HUDEP-2 (cell line): Measurements from ENCODE around the gene PLEKHG5.
"Not testable (repeated sequence)": the region's sequence is repeated elsewhere in the genome, so short reads cannot be mapped to it uniquely, and the experiment has no call there.

Experiments
- DNase-seq, 76 experiments: peaks; one replicate each; lab custom pipeline; 2025; ENCODE audit not compliant: unreplicated experiment in 76 of 76; lab: John Stamatoyannopoulos, UW

The PLEKHG5 gene

GRCh38 chr1:6497867-6498575 is 6.6 kb upstream of the PLEKHG5 start:
- DNase-seq = no peak

- peak in 1 of 76 experiments; percentile 12 for DNase-seq
Observed at GRCh38 chr1:6497215-6497866, 5.9 kb upstream of the PLEKHG5 start.

- DNase-seq = no peak
Observed at GRCh38 chr1:6496890-6497214, 5.4 kb upstream of the PLEKHG5 start.

GRCh38 chr1:6496365-6496721 is 4.9 kb upstream of the PLEKHG5 start:
- peak in 1 of 76 experiments; percentile 11 for DNase-seq

- DNase-seq = no peak
Observed at GRCh38 chr1:6495540-6496364, 4.3 kb upstream of the PLEKHG5 start.

GRCh38 chr1:6495041-6495441 is 3.6 kb upstream of the PLEKHG5 start:
- DNase-seq = no peak

GRCh38 chr1:6494627-6495026 is 3.2 kb upstream of the PLEKHG5 start:
- no peak for DNase-seq

- DNase-seq = not testable (repeated sequence)
Observed at GRCh38 chr1:6493834-6494223, 2.4 kb upstream of the PLEKHG5 start.

- DNase-seq = peak in 1 of 76 experiments; percentile 18
Observed at GRCh38 chr1:6491966-6492365, 499 bp upstream of the PLEKHG5 start.

- no peak for DNase-seq
Observed at GRCh38 chr1:6491081-6491449, 402 bp downstream of the PLEKHG5 start.

- DNase-seq = peak in 50 of 76 experiments; percentile 5 to 76 (median 38)
Observed at GRCh38 chr1:6490181-6491080, 1.0 kb downstream of the PLEKHG5 start.

GRCh38 chr1:6489799-6490180 is 1.7 kb downstream of the PLEKHG5 start:
- DNase-seq = peak in 66 of 76 experiments; percentile 6 to 81 (median 56)

GRCh38 chr1:6489383-6489765 is 2.1 kb downstream of the PLEKHG5 start:
- DNase-seq = no peak

GRCh38 chr1:6488602-6489382 is 2.7 kb downstream of the PLEKHG5 start:
- peak in 1 of 76 experiments; percentile 26 for DNase-seq

- DNase-seq = no peak
Observed at GRCh38 chr1:6487804-6488484, 3.5 kb downstream of the PLEKHG5 start.

GRCh38 chr1:6486433-6487011 is 4.9 kb downstream of the PLEKHG5 start:
- peak in 72 of 76 experiments; percentile 14 to 88 (median 71) for DNase-seq

GRCh38 chr1:6485168-6486101 is 6.0 kb downstream of the PLEKHG5 start:
- no peak for DNase-seq

- no peak for DNase-seq
Observed at GRCh38 chr1:6484826-6485167, 6.7 kb downstream of the PLEKHG5 start.
